OCI-LY7 (cell line): ENCODE measurements around the gene PRELID3B.

Source experiments
- CTCF ChIP-seq: fragments of 200-600 bp; sonication (generic); conservative IDR thresholded peaks from 2 replicates; pipeline ENCODE4 v1.5.1; 2014; ENCODE audit warnings: mild to moderate bottlenecking, antibody characterized with exemption, low read length, moderate library complexity, mixed read lengths
- EZH2phosphoT487 ChIP-seq: fragments of 200-600 bp; sonication (generic); IDR thresholded peaks from 2 replicates; pipeline ENCODE4 v1.6.1; 2018; ENCODE audit warnings: low read depth, borderline replicate concordance, mild to moderate bottlenecking, mixed run types, antibody characterized with exemption, low read length, moderate library complexity, mixed read lengths

GRCh38 chr20:59074456-59074855 is 31.9 kb upstream of the PRELID3B start:
- TF ChIP-seq CTCF, result no peak
- no peak for TF ChIP-seq EZH2phosphoT487
